Panc1 (cell line): ENCODE measurements around the gene MTA3. TPM values are rescaled to one million over a fixed set of nuclear protein-coding genes. Genes with fewer than 3 reads are reported as not detected.

Source experiments
- ATAC-seq: fragments of 200-7000 bp; cut with Tn5 transposase; 2 replicates; pipeline ENCODE4 v1.9.1; 2020; ENCODE audit warnings: mild to moderate bottlenecking, moderate library complexity
- BruUV-seq: library from RNA; stranded (reverse); fragments of 400-500 nt; replicated peaks from 2 replicates; lab custom pipeline; 2021; lab: Mats Ljungman, UMichigan
- CTCF ChIA-PET: fragments of 300-600 bp; sonication (Branson Sonifier 250); formaldehyde crosslinking; loops from one replicate; lab custom pipeline; 2022; ENCODE audit warnings: antibody characterized with exemption; lab: Charles Lee
- POLR2A ChIA-PET: fragments of 300-600 bp; sonication (Branson Sonifier 250); formaldehyde crosslinking; loops from one replicate; lab custom pipeline; 2022; ENCODE audit warnings: antibody characterized with exemption; lab: Charles Lee
- DNase-seq: peaks from one replicate; pipeline ENCODE4 v3.0.0-alpha.2; 2010; ENCODE audit warnings: low read depth, low spot score
- H3K27ac ChIP-seq: 2 replicates; pipeline ENCODE4 v1.5.1; 2011; ENCODE audit warnings: mild to moderate bottlenecking, low read length, inconsistent platforms
- H3K27me3 ChIP-seq: fragments of 200-500 bp; sonication (Bioruptor generic); 2 replicates; pipeline ENCODE4 v1.6.0; 2014; ENCODE audit warnings: low read length, inconsistent platforms; ENCODE audit not compliant: control insufficient read depth, insufficient read depth
- H3K36me3 ChIP-seq: fragments of 200-500 bp; sonication (Bioruptor generic); 2 replicates; pipeline ENCODE4 v1.5.1; 2014; ENCODE audit warnings: inconsistent platforms, mild to moderate bottlenecking, low read length, moderate library complexity; ENCODE audit not compliant: control insufficient read depth, insufficient read depth
- H3K4me1 ChIP-seq: 2 replicates; pipeline ENCODE4 v1.5.1; 2011; ENCODE audit warnings: inconsistent platforms, mild to moderate bottlenecking, low read length, moderate library complexity; ENCODE audit not compliant: control insufficient read depth, insufficient read depth
- H3K4me3 ChIP-seq, 2 experiments: 2 replicates each; pipeline ENCODE4 v1.5.1; 2011 to 2012; ENCODE audit warnings: low read depth in 2 of 2, low read length in 2 of 2, mild to moderate bottlenecking in 2 of 2, inconsistent platforms in 1 of 2, moderate library complexity in 1 of 2
- H3K9me3 ChIP-seq: fragments of 200-500 bp; sonication (Bioruptor generic); 2 replicates; pipeline ENCODE4 v1.5.1; 2014; ENCODE audit warnings: low read depth, mild to moderate bottlenecking, inconsistent platforms, low read length, moderate library complexity; ENCODE audit not compliant: control insufficient read depth, insufficient read depth
- CTCF ChIP-seq: fragments of 450-650 bp; IDR thresholded peaks from 2 replicates; pipeline ENCODE4 v1.5.1; 2017; ENCODE audit warnings: mild to moderate bottlenecking
- POLR2AphosphoS5 ChIP-seq: IDR thresholded peaks from 2 replicates; pipeline ENCODE4 v1.6.1; 2012; ENCODE audit warnings: mild to moderate bottlenecking, low read depth, low read length, moderate library complexity
- SIN3A ChIP-seq: IDR thresholded peaks from 2 replicates; pipeline ENCODE4 v1.6.1; 2012; ENCODE audit warnings: low read depth, mild to moderate bottlenecking, low read length, moderate library complexity, borderline replicate concordance; ENCODE audit not compliant: insufficient read depth
- TCF7L2 ChIP-seq: IDR thresholded peaks from 2 replicates; pipeline ENCODE4 v1.6.1; 2011; ENCODE audit warnings: mild to moderate bottlenecking, low read depth, low read length, inconsistent platforms
- in situ Hi-C: cut with HindIII; loops from 2 replicates; pipeline ENCODE4 v1.10.0; 2016; ENCODE audit warnings: low sequenced_read_pairs, low pct_unique_long_range_greater_than_20kb
- intact Hi-C: fragments of 100-400 bp; cut with micrococcal nuclease; formaldehyde crosslinking; loops from one replicate; pipeline ENCODE4 v1.10.0; 2022; ENCODE audit not compliant: unreplicated experiment
- total RNA-seq: library from RNA; stranded (reverse); gene quantifications from one replicate; pipeline ENCODE4 v1.2.1, GENCODE V29; 2021; ENCODE audit not compliant: unreplicated experiment
- TF ChIP-seq, protein P1 (sequence below), 2 experiments: IDR thresholded peaks; 2 replicates each; pipeline ENCODE4 v1.6.1; 2011 to 2012; ENCODE audit warnings: low read depth in 2 of 2, control low read depth in 1 of 2, low read length in 1 of 2, mild to moderate bottlenecking in 1 of 2, moderate library complexity in 1 of 2; ENCODE audit not compliant: insufficient read depth in 1 of 2

MTA3 gene
- total RNA-seq, 1 experiment from 2014 or later, result 65.6 TPM

DNA sequence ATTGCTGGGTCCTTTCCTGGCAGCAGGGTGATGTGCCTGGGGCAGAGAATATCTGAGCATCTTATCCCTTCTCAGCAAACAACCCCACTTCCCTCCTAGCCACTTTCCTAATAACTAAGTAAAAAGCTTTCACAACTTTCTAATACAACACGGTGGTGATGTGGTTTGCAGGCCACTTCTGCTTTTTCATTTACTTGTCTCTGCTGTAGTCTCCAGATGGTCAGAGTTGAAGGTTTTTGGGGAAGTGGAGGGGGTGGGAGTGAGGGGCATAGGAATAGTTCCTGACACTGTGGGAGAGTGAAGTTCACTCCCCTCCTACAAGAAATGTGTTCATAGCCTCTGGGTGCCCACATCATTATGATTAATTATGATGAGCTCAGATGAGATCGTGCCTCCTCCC lies 183.9 kb downstream of the MTA3 start:
- no peak for DNase-seq
- BruUV-seq, result no TSS peak
- no peaks in the 10 kb centered on the region for H3K36me3 ChIP-seq
- in situ Hi-C loops, result no loop called here
- CTCF ChIA-PET, result no interaction called here
- H3K27ac ChIP-seq, result no peak overlapping the region
- no peak for TF ChIP-seq SIN3A
- no peaks in the 10 kb centered on the region for H3K9me3 ChIP-seq
- intact Hi-C loops, result no loop called here
- no peaks in the 10 kb centered on the region for H3K27me3 ChIP-seq
- POLR2A ChIA-PET, result no interaction called here
- no peaks in the 10 kb centered on the region for H3K4me1 ChIP-seq
- no peak overlapping the region for H3K4me3 ChIP-seq
- no peak for ATAC-seq

- POLR2A ChIA-PET, result no interaction called here
- no peaks in the 10 kb centered on the region for H3K36me3 ChIP-seq
- DNase-seq (no peak), ATAC-seq (no peak)
- no peaks in the 10 kb centered on the region for H3K9me3 ChIP-seq
- H3K27ac ChIP-seq, result no peak overlapping the region
- CTCF ChIA-PET, result interaction anchor here (0.5 to 0.6 kb wide), 2 partner anchors 832 to 1012 kb away, joined by 3 read pairs; no protein-coding TSS in a partner anchor
- no peaks in the 10 kb centered on the region for H3K27me3 ChIP-seq
- intact Hi-C loops, result no loop called here
- BruUV-seq, result no TSS peak
- in situ Hi-C loops, result no loop called here
- no peaks in the 10 kb centered on the region for H3K4me1 ChIP-seq
- no peak overlapping the region for H3K4me3 ChIP-seq
- TF ChIP-seq POLR2AphosphoS5, result no peak
Observed at GRCh38 chr2:42752816-42753813, 184.7 kb downstream of the MTA3 start.

DNA sequence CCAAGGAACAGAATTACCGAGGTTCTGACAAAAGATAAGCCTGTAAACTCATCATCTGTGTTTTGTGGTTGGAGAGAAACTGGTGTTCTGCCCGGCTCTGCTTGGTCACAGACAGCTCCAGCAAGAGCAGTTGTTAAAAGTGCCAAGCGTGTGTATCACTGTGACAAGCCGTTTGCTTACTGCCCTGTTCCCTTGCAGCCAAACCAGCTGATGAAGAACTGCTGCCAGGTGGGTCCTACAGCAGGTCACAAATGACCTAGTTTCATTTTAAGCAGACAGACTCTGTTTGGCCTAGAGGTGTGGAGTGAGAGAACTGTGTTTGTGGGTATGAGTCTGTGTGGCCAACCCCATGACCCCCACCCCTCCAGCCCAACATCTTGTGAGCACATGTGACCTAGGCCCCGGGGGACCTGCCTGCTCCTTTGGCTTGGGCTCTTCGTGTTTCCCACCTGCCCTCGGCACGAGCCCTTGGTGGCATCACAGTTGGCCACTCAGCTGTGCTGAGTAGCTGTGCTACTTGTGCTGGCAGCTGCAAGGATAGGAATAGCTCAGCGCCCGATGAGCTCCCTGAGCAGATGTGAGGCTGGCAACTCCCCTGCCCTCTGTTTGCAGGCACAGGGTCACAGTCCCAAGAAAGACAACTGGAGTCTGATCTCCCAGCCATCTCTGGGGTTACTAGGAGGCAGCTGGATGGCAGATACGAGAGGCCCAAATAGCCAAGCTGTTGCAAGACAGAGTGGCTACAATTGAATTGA lies 185.8 kb downstream of the MTA3 start:
- no peaks in the 10 kb centered on the region for H3K27me3 ChIP-seq
- ATAC-seq (no peak), DNase-seq (no peak)
- H3K4me1 ChIP-seq, result no peaks in the 10 kb centered on the region
- ChIA-PET CTCF (no interaction called here), POLR2A (interaction anchor here (0.7 kb wide), 1 partner anchor 170 kb away, joined by 3 read pairs; no protein-coding TSS in a partner anchor)
- H3K9me3 ChIP-seq, result no peaks in the 10 kb centered on the region
- in situ Hi-C loops, result no loop called here
- no TSS peak for BruUV-seq
- TF ChIP-seq POLR2AphosphoS5 (no peak), CTCF (no peak), SIN3A (no peak), TCF7L2 (no peak)
- TF ChIP-seq, protein P1, sequence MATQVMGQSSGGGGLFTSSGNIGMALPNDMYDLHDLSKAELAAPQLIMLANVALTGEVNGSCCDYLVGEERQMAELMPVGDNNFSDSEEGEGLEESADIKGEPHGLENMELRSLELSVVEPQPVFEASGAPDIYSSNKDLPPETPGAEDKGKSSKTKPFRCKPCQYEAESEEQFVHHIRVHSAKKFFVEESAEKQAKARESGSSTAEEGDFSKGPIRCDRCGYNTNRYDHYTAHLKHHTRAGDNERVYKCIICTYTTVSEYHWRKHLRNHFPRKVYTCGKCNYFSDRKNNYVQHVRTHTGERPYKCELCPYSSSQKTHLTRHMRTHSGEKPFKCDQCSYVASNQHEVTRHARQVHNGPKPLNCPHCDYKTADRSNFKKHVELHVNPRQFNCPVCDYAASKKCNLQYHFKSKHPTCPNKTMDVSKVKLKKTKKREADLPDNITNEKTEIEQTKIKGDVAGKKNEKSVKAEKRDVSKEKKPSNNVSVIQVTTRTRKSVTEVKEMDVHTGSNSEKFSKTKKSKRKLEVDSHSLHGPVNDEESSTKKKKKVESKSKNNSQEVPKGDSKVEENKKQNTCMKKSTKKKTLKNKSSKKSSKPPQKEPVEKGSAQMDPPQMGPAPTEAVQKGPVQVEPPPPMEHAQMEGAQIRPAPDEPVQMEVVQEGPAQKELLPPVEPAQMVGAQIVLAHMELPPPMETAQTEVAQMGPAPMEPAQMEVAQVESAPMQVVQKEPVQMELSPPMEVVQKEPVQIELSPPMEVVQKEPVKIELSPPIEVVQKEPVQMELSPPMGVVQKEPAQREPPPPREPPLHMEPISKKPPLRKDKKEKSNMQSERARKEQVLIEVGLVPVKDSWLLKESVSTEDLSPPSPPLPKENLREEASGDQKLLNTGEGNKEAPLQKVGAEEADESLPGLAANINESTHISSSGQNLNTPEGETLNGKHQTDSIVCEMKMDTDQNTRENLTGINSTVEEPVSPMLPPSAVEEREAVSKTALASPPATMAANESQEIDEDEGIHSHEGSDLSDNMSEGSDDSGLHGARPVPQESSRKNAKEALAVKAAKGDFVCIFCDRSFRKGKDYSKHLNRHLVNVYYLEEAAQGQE (IDR thresholded peaks at IDR 0.05; ENCODE audit: insufficient read depth in 1 of 2, low read depth in 2 of 2, low read length in 1 of 2), result no peak
- intact Hi-C loops, result no loop called here
- no peak overlapping the region for H3K4me3 ChIP-seq
- H3K36me3 ChIP-seq, result no peaks in the 10 kb centered on the region
- no peak overlapping the region for H3K27ac ChIP-seq
